Prostate gland (tissue), 2 donors: ENCODE data around the gene GALNTL6.

Experiments
- CTCF ChIP-seq, 4 experiments: fragments of 200-600 bp in 2 of 4; fragments of 450-650 bp in 2 of 4; sonication (generic) in 2 of 4; IDR thresholded peaks; 1 replicate in 3 of 4; 2 replicates in 1 of 4; pipeline ENCODE4 v1.5.1; 2016 to 2019; ENCODE audit warnings: antibody characterized with exemption in 4 of 4, mild to moderate bottlenecking in 2 of 4, moderate library complexity in 2 of 4
- POLR2A ChIP-seq: fragments of 450-650 bp; IDR thresholded peaks from one replicate; pipeline ENCODE4 v1.6.1; 2016; ENCODE audit warnings: antibody characterized with exemption, mild to moderate bottlenecking
- POLR2AphosphoS5 ChIP-seq: sonication (generic); formaldehyde crosslinking; IDR thresholded peaks from one replicate; pipeline ENCODE4 v1.6.1; 2017; ENCODE audit warnings: antibody characterized with exemption

GRCh38 chr4:173025131-173025530, 1211.9 kb downstream of the GALNTL6 start:
- TF ChIP-seq CTCF (IDR thresholded peaks at IDR 0.05) (peak; percentile 65 to 81 (median 78)), POLR2AphosphoS5 (peak; percentile 25), POLR2A (no peak)
